A549 (cell line): ENCODE measurements around the gene PNPLA1. TPM values are rescaled to one million over a fixed set of nuclear protein-coding genes. Genes with fewer than 3 reads are reported as not detected.

Source experiments
- ATAC-seq, 2 experiments: fragments of 200-7000 bp in 1 of 2; fragments of >200 bp in 1 of 2; cut with Nextera tagmentation in 1 of 2; cut with Tn5 transposase in 1 of 2; 3 replicates each; pipeline versions ENCODE4 v1.8.0 to v1.9.1; 2018 to 2020; ENCODE audit warnings: mild to moderate bottlenecking in 1 of 2, moderate library complexity in 1 of 2
- CTCF ChIA-PET: fragments of 300-600 bp; sonication (Branson Sonifier 250); formaldehyde crosslinking; extraction: SDS; loops from one replicate; lab custom pipeline; 2021; ENCODE audit warnings: antibody characterized with exemption, inconsistent platforms; lab: Yijun Ruan, JAX
- POLR2A ChIA-PET: fragments of 350-600 bp; formaldehyde crosslinking; extraction: SDS; loops from one replicate; lab custom pipeline; 2021; ENCODE audit warnings: antibody characterized with exemption, inconsistent platforms; lab: Yijun Ruan, JAX
- DNase-seq, 2 experiments: peaks; one replicate each; pipeline versions ENCODE4 v3.0.0 to v3.0.0-alpha.2; 2011 to 2016; ENCODE audit warnings: low read depth in 1 of 2, low spot score in 1 of 2
- FAIRE-seq: peaks from 2 replicates; lab custom pipeline; 2011; peaks lifted over from hg19 to GRCh38; lab: Jason Lieb, UNC
- H3K27ac ChIP-seq, 2 experiments: fragments of >200 bp; sonication (Bioruptor Twin); formaldehyde crosslinking; 3 replicates each; pipeline ENCODE4 v1.5.1; 2016 to 2017
- H3K4me1 ChIP-seq: fragments of >200 bp; sonication (Bioruptor Twin); formaldehyde crosslinking; 3 replicates; pipeline ENCODE4 v1.6.1; 2016
- H3K4me2 ChIP-seq: fragments of >200 bp; sonication (Bioruptor Twin); formaldehyde crosslinking; 3 replicates; pipeline ENCODE4 v1.6.1; 2016
- H3K4me3 ChIP-seq: fragments of >200 bp; sonication (Bioruptor Twin); formaldehyde crosslinking; 3 replicates; pipeline ENCODE4 v1.5.1; 2016
- H3K9me3 ChIP-seq: fragments of >200 bp; sonication (Bioruptor Twin); formaldehyde crosslinking; 3 replicates; pipeline ENCODE4 v1.6.1; 2016
- BCL3 ChIP-seq: fragments of >200 bp; sonication (Bioruptor Twin); formaldehyde crosslinking; IDR thresholded peaks from 3 replicates; pipeline ENCODE4 v1.6.1; 2016
- BHLHE40 ChIP-seq: IDR thresholded peaks from 2 replicates; pipeline ENCODE4 v1.6.1; 2012; ENCODE audit warnings: low read depth, low read length, inconsistent platforms
- CBX2 ChIP-seq: fragments of 200-600 bp; sonication (generic); IDR thresholded peaks from 2 replicates; pipeline ENCODE4 v1.6.1; 2016; ENCODE audit warnings: low read depth, mild to moderate bottlenecking, borderline replicate concordance
- CBX8 ChIP-seq: fragments of 200-600 bp; sonication (generic); IDR thresholded peaks from 2 replicates; pipeline ENCODE4 v1.6.1; 2016
- CEBPB ChIP-seq, 2 experiments: fragments of >200 bp in 1 of 2; sonication (Bioruptor Twin) in 1 of 2; formaldehyde crosslinking in 1 of 2; IDR thresholded peaks; 2 replicates each; pipeline ENCODE4 v1.6.1; 2012 to 2016
- CHD4 ChIP-seq: fragments of 200-600 bp; sonication (generic); IDR thresholded peaks from 2 replicates; pipeline ENCODE4 v1.6.1; 2016; ENCODE audit warnings: antibody characterized with exemption, mild to moderate bottlenecking, borderline replicate concordance
- EHF ChIP-seq: fragments of 250-450 bp; sonication (Bioruptor Pico); IDR thresholded peaks from 2 replicates; pipeline ENCODE4 v1.5.0; 2020; ENCODE audit warnings: mild to moderate bottlenecking
- FOSL2 ChIP-seq, 2 experiments: fragments of 450-650 bp in 1 of 2; fragments of >200 bp in 1 of 2; sonication (Bioruptor Twin) in 1 of 2; formaldehyde crosslinking; IDR thresholded peaks; 2 replicates each; pipeline versions ENCODE4 v1.5.0 to v1.6.1; 2016 to 2020; ENCODE audit warnings: mild to moderate bottlenecking in 1 of 2, moderate library complexity in 1 of 2
- FOXS1 ChIP-seq: fragments of 250-450 bp; sonication (Bioruptor Pico); IDR thresholded peaks from 2 replicates; pipeline ENCODE4 v1.5.0; 2020; ENCODE audit warnings: mild to moderate bottlenecking, moderate library complexity
- GATA3 ChIP-seq: IDR thresholded peaks from 2 replicates; pipeline ENCODE4 v1.6.1; 2012; ENCODE audit warnings: borderline replicate concordance
- HES2 ChIP-seq: fragments of >200 bp; sonication (Bioruptor Twin); formaldehyde crosslinking; IDR thresholded peaks from 2 replicates; pipeline ENCODE4 v1.6.1; 2016
- HEYL ChIP-seq: fragments of 250-450 bp; sonication (Bioruptor Pico); IDR thresholded peaks from 2 replicates; pipeline ENCODE4 v1.8.0; 2021; ENCODE audit warnings: mild to moderate bottlenecking, moderate library complexity
- HOXB13 ChIP-seq: fragments of 250-450 bp; sonication (Bioruptor Pico); IDR thresholded peaks from 2 replicates; pipeline ENCODE4 v1.5.0; 2020; ENCODE audit warnings: low read depth, mild to moderate bottlenecking, moderate library complexity
- JUN ChIP-seq, 2 experiments: fragments of >200 bp; sonication (Bioruptor Twin); formaldehyde crosslinking; IDR thresholded peaks; 2 replicates in 1 of 2; 3 replicates in 1 of 2; pipeline ENCODE4 v1.6.1; 2016 to 2017
- MAX ChIP-seq: IDR thresholded peaks from 2 replicates; pipeline ENCODE4 v1.6.1; 2012
- NR3C1 ChIP-seq: fragments of >200 bp; sonication (Bioruptor Twin); formaldehyde crosslinking; IDR thresholded peaks from 3 replicates; pipeline ENCODE4 v1.6.1; 2017
- PBX3 ChIP-seq: IDR thresholded peaks from 2 replicates; pipeline ENCODE4 v1.6.1; 2012
- PHF8 ChIP-seq: fragments of 200-600 bp; sonication (generic); IDR thresholded peaks from 2 replicates; pipeline ENCODE4 v1.6.1; 2016; ENCODE audit warnings: low read depth, mild to moderate bottlenecking, antibody characterized with exemption, moderate library complexity, borderline replicate concordance
- POLR2A ChIP-seq: IDR thresholded peaks from 2 replicates; pipeline ENCODE4 v1.6.1; 2012; ENCODE audit warnings: mild to moderate bottlenecking, low read length
- POLR2AphosphoS2 ChIP-seq: conservative IDR thresholded peaks from 2 replicates; pipeline ENCODE4 v1.6.1; 2012; ENCODE audit warnings: low read length, improper control_type of control experiment, inconsistent platforms
- RCOR1 ChIP-seq: fragments of 150-350 bp; IDR thresholded peaks from 2 replicates; pipeline ENCODE4 v1.6.1; 2014; ENCODE audit warnings: antibody characterized with exemption, low read length, low read depth
- RFX5 ChIP-seq: fragments of 450-650 bp; IDR thresholded peaks from 2 replicates; pipeline ENCODE4 v1.7.1; 2014; ENCODE audit warnings: antibody characterized with exemption, mild to moderate bottlenecking, moderate library complexity
- RNF2 ChIP-seq: fragments of 200-600 bp; sonication (generic); IDR thresholded peaks from 2 replicates; pipeline ENCODE4 v1.6.1; 2016; ENCODE audit warnings: low read depth, mild to moderate bottlenecking, antibody characterized with exemption, moderate library complexity, borderline replicate concordance
- SMC3 ChIP-seq: fragments of >200 bp; sonication (Bioruptor Twin); formaldehyde crosslinking; IDR thresholded peaks from 3 replicates; pipeline ENCODE4 v1.6.1; 2018; ENCODE audit warnings: inconsistent platforms
- ZC3H11A ChIP-seq: fragments of 450-650 bp; IDR thresholded peaks from 2 replicates; pipeline ENCODE4 v1.6.1; 2014; ENCODE audit warnings: antibody characterized with exemption, mild to moderate bottlenecking
- ZFP36 ChIP-seq: fragments of 450-650 bp; IDR thresholded peaks from 2 replicates; pipeline ENCODE4 v1.6.1; 2014; ENCODE audit warnings: borderline replicate concordance; ENCODE audit not compliant: partially characterized antibody
- ZNF302 ChIP-seq: fragments of 250-450 bp; sonication (Bioruptor Pico); IDR thresholded peaks from 2 replicates; pipeline ENCODE4 v1.9.0; 2021; ENCODE audit warnings: inconsistent platforms, mild to moderate bottlenecking, moderate library complexity
- WGBS: methylation state at CpG from one replicate; pipeline ENCODE4 v1.1.6; 2017; ENCODE audit errors: missing lambda C conversion rate; 5-methylcytosine and 5-hydroxymethylcytosine counted together
- polyA plus RNA-seq, 4 experiments: library from polyadenylated mRNA; depleted of rRNA in 3 of 4; stranded (reverse); fragments of >200 nt; fragmentation: RNase III in 1 of 4; extraction: RNeasy Plus Mini Kit Qiagen cat#74134 plus additional on column Dnase treatment in 1 of 4; gene quantifications; 2 replicates in 3 of 4; 3 replicates in 1 of 4; pipeline ENCODE4 v1.2.3, GENCODE V29; 2011 to 2017

The PNPLA1 gene
- polyA plus RNA-seq, 2 of the 4 experiments (the other 2 are of a cell fraction), result 0.09 TPM; not detected in 1

GRCh38 chr6:36349240-36349639, 79.4 kb downstream of the PNPLA1 start:
- 66% methylated on average over 6 of the region's 6 CpGs for WGBS
- no peak for TF ChIP-seq NR3C1
- TF ChIP-seq FOXS1 (CRISPR knock-in tag), result no peak
- TF ChIP-seq SMC3, result no peak
- TF ChIP-seq CBX8, result no peak
- TF ChIP-seq JUN (IDR thresholded peaks at IDR 0.05), result no peak
- TF ChIP-seq CHD4, result no peak
- TF ChIP-seq POLR2AphosphoS2, result no peak
- TF ChIP-seq POLR2A, result no peak
- no peak for TF ChIP-seq ZFP36
- TF ChIP-seq CBX2, result no peak
- no peak for TF ChIP-seq PBX3
- TF ChIP-seq FOSL2 (IDR thresholded peaks at IDR 0.05), result no peak
- no peak for TF ChIP-seq FOSL2 (CRISPR knock-in tag; IDR thresholded peaks at IDR 0.05)
- TF ChIP-seq HEYL (CRISPR knock-in tag), result no peak
- TF ChIP-seq RFX5, result no peak
- no peak for TF ChIP-seq BCL3
- no peak for TF ChIP-seq ZC3H11A
- no peak for TF ChIP-seq CEBPB (IDR thresholded peaks at IDR 0.05)
- no peak for TF ChIP-seq RNF2
- no peak for TF ChIP-seq GATA3
- Histone ChIP-seq H3K4me3 (no peak overlapping the region), H3K9me3 (no peaks in the 10 kb centered on the region), H3K4me1 (no peaks in the 10 kb centered on the region), H3K27ac (no peak overlapping the region), H3K4me2 (no peak overlapping the region)
- no peak for ATAC-seq
- DNase-seq, result no peak
- ChIA-PET CTCF (interaction anchor here (0.8 to 8.2 kb wide), 4 partner anchors 8 to 409 kb away, joined by 3 to 46 read pairs (median 6); no protein-coding TSS in a partner anchor), POLR2A (no interaction called here)
- FAIRE-seq, result no peak

- no peak for DNase-seq
- 74% methylated on average over 4 of the region's 4 CpGs for WGBS
- POLR2A ChIA-PET, result no interaction called here
Measured at GRCh38 chr6:36350082-36350481, 80.2 kb downstream of the PNPLA1 start.

More at GRCh38 chr6:36350082-36350481, 80.2 kb downstream of the PNPLA1 start:
- ATAC-seq (no peak), FAIRE-seq (no peak)
- TF ChIP-seq HES2 (no peak), BHLHE40 (no peak), PHF8 (no peak), CBX2 (no peak), MAX (no peak), HOXB13 (CRISPR knock-in tag) (no peak), EHF (no peak), ZNF302 (no peak), RCOR1 (no peak), CBX8 (no peak)
- H3K9me3 ChIP-seq, result no peaks in the 10 kb centered on the region
- no peak overlapping the region for H3K4me2 ChIP-seq
- no peaks in the 10 kb centered on the region for H3K4me1 ChIP-seq
- no peak overlapping the region for H3K27ac ChIP-seq
- no peak overlapping the region for H3K4me3 ChIP-seq
- CTCF ChIA-PET, result interaction anchor here (0.7 to 8.2 kb wide), 5 partner anchors 9 to 408 kb away, joined by 3 to 46 read pairs (median 10); no protein-coding TSS in a partner anchor
